ENCODE data around the gene CELSR1.

Gene CELSR1

GRCh38 chr22:46578251-46578823 lies 40.9 kb upstream of the CELSR1 start:
- TF ChIP-seq CTCF (IDR thresholded peaks at IDR 0.05; ENCODE audit: low read length) (no peak), EZH2 (optimal IDR thresholded peaks at IDR 0.05; ENCODE audit: low read depth, low read length) (no peak), EZH2phosphoT487 (IDR thresholded peaks at IDR 0.05; ENCODE audit: low read length) (no peak)
- Histone ChIP-seq H3K9me3 (replicated peaks; ENCODE audit: insufficient read depth, low read length) (no peaks in the 10 kb centered on the region), H2AFZ (ENCODE audit: low read length) (no peak overlapping the region), H3K4me1 (ENCODE audit: low read length) (peaks cover 15% of the 10 kb centered on the region; the same call in 1 of the 2 replicates), H3K79me2 (ENCODE audit: low read length) (peaks cover 4% of the 10 kb centered on the region), H3F3A (ENCODE audit: insufficient read depth, low read length) (peaks cover 4% of the 10 kb centered on the region; the same call in 1 of the 2 replicates), H3K9ac (ENCODE audit: low read length) (no peak overlapping the region), H3K36me3 (replicated peaks; ENCODE audit: insufficient read depth, low read length) (no peaks in the 10 kb centered on the region), H3K4me3 (ENCODE audit: low read length) (peak overlapping the region; percentile 79; the same call in 1 of the 2 replicates), H3K27ac (ENCODE audit: low read length) (no peak overlapping the region), H3K4me2 (ENCODE audit: low read depth, low read length) (peak overlapping the region; percentile 96), H3K9me2 (replicated peaks; ENCODE audit: insufficient read depth, low read length) (no peaks in the 10 kb centered on the region), H3K27me3 (replicated peaks; ENCODE audit: insufficient read depth, low read length) (no peaks in the 10 kb centered on the region; the same call in 1 of the 2 replicates), H4K20me1 (ENCODE audit: insufficient read depth, low read length) (no peaks in the 10 kb centered on the region)
- DNase-seq = no peak

- H3K4me3 ChIP-seq (ENCODE audit: low read length) = peak overlapping the region; percentile 79
- no peaks in the 10 kb centered on the region for H3K9me3 ChIP-seq (replicated peaks; ENCODE audit: insufficient read depth, low read length)
- H3K4me2 ChIP-seq (ENCODE audit: low read depth, low read length) = peak overlapping the region; percentile 96
- no peak for DNase-seq
- H3F3A ChIP-seq (ENCODE audit: insufficient read depth, low read length) = peaks cover 4% of the 10 kb centered on the region; the same call in 1 of the 2 replicates
- peaks cover 15% of the 10 kb centered on the region; the same call in 1 of the 2 replicates for H3K4me1 ChIP-seq (ENCODE audit: low read length)
- no peak overlapping the region for H3K27ac ChIP-seq (ENCODE audit: low read length)
- H3K36me3 ChIP-seq (replicated peaks; ENCODE audit: insufficient read depth, low read length) = no peaks in the 10 kb centered on the region
- H2AFZ ChIP-seq (ENCODE audit: low read length) = peak overlapping the region; percentile 31; the same call in 1 of the 2 replicates
- no peaks in the 10 kb centered on the region; the same call in 1 of the 2 replicates for H3K27me3 ChIP-seq (replicated peaks; ENCODE audit: insufficient read depth, low read length)
- no peaks in the 10 kb centered on the region for H3K9me2 ChIP-seq (replicated peaks; ENCODE audit: insufficient read depth, low read length)
- peaks cover 4% of the 10 kb centered on the region for H3K79me2 ChIP-seq (ENCODE audit: low read length)
- TF ChIP-seq CTCF (IDR thresholded peaks at IDR 0.05; ENCODE audit: low read length) (no peak), EZH2phosphoT487 (IDR thresholded peaks at IDR 0.05; ENCODE audit: low read length) (no peak), EZH2 (optimal IDR thresholded peaks at IDR 0.05; ENCODE audit: low read depth, low read length) (no peak)
- no peaks in the 10 kb centered on the region for H4K20me1 ChIP-seq (ENCODE audit: insufficient read depth, low read length)
- H3K9ac ChIP-seq (ENCODE audit: low read length) = peak overlapping the region; percentile 48; the same call in 1 of the 2 replicates
Observed at GRCh38 chr22:46577368-46578249, 40.2 kb upstream of the CELSR1 start.

DNA sequence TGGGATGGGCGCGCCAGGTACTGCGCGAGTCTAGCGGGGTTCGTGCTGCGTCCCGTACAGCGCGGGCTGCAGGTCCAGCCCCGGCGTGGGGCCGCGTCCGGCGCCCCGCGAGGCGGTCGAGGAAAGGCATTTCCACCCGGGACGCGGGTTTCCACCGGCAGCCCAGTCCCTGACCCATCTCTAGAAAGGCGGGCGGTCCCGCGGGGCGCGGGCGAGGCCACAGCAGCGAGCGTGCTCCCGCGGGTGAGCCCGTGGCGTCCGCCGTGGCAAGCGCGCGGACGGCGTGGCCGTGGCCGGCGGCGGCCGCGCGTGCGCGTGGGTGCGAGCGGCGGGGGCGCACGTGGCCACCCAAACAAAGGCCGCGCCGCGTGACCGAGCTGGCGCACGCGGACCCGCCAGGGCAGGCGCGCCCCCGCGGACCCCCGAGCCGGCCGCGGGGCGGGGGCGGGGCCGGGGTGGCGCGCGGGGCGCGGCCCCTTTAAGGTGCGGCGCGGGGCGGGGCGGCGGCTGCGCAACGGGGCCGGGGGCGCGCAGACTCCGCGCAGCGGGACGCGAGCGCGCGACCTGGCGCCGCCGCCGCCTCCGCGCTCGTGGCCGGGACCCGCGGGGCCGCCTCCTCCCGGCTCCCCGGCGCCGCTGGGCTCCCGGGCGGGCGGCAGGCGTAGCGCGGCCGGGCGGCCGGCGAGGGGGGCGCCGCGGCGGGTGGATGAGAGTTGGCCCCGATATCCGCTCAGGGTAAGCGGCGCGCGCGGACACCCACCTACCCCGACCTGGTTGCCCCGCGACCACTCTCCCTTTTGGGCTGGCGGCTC lies 39.3 kb upstream of the CELSR1 start:
- H3K9me3 ChIP-seq (replicated peaks; ENCODE audit: insufficient read depth, low read length) = no peaks in the 10 kb centered on the region
- H3K9ac ChIP-seq (ENCODE audit: low read length) = no peak overlapping the region; the same call in 1 of the 2 replicates
- peak; percentile 62 for DNase-seq

More for the DNA sequence above, 39.3 kb upstream of the CELSR1 start:
- Histone ChIP-seq H3K9me2 (replicated peaks; ENCODE audit: insufficient read depth, low read length) (no peaks in the 10 kb centered on the region), H3K79me2 (ENCODE audit: low read length) (peaks cover 4% of the 10 kb centered on the region), H3K4me1 (ENCODE audit: low read length) (peaks cover 15% of the 10 kb centered on the region; the same call in 1 of the 2 replicates), H3K4me2 (ENCODE audit: low read depth, low read length) (peak overlapping the region; percentile 73), H3K27ac (ENCODE audit: low read length) (no peak overlapping the region), H3K36me3 (replicated peaks; ENCODE audit: insufficient read depth, low read length) (no peaks in the 10 kb centered on the region), H3K27me3 (replicated peaks; ENCODE audit: insufficient read depth, low read length) (no peaks in the 10 kb centered on the region; the same call in 1 of the 2 replicates), H3K4me3 (ENCODE audit: low read length) (peak overlapping the region; percentile 48; the same call in 1 of the 2 replicates), H4K20me1 (ENCODE audit: insufficient read depth, low read length) (no peaks in the 10 kb centered on the region), H2AFZ (ENCODE audit: low read length) (peak overlapping the region; percentile 86), H3F3A (ENCODE audit: insufficient read depth, low read length) (peaks cover 4% of the 10 kb centered on the region; the same call in 1 of the 2 replicates)
- TF ChIP-seq EZH2 (optimal IDR thresholded peaks at IDR 0.05; ENCODE audit: low read depth, low read length) (no peak), CTCF (IDR thresholded peaks at IDR 0.05; ENCODE audit: low read length) (no peak), EZH2phosphoT487 (IDR thresholded peaks at IDR 0.05; ENCODE audit: low read length) (no peak)
